ENCODE measurements around the gene TRPM5. TPM values are rescaled to one million over a fixed set of nuclear protein-coding genes. Genes with fewer than 3 reads are reported as not detected.

Gene TRPM5
- total and polyA plus RNA-seq, 4 donors: 0.05 TPM; not detected in 3

DNA sequence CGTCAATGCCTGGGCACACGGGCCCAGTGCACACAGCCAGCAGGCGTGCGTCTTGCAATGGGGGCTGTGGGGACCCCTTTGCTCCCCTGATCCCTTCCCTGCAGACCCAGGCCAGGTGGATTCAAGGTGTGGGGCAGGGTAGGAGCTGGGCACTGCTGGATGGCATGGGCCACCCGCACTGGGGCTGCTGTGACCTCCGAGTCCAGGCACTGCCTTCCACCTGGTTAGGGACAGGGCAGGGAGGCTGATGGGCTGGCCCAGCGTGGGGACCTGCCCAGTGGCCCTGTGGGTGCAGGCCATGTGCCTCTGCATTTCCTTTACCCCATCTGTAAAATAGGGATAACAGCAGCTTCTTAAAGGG, 23.4 kb upstream of the TRPM5 start:
- Histone ChIP-seq H3K27ac (ENCODE audit: low read depth in 1 of 2, low read length in 2 of 2) (no peak overlapping the region), H3K9ac (ENCODE audit: low read depth in 1 of 2, low read length in 2 of 2) (no peak overlapping the region), H3K9me3 (ENCODE audit: control insufficient read depth in 4 of 4, low read length in 3 of 4) (no peaks in the 10 kb centered on the region), H3K27me3 (ENCODE audit: control insufficient read depth in 4 of 4, insufficient read depth in 4 of 4, low read length in 3 of 4) (no peaks in the 10 kb centered on the region), H3K4me1 (ENCODE audit: control insufficient read depth in 4 of 4, insufficient read depth in 4 of 4, low read length in 3 of 4) (no peaks in the 10 kb centered on the region), H3K36me3 (ENCODE audit: control insufficient read depth in 4 of 4, insufficient read depth in 3 of 4, low read depth in 1 of 4, low read length in 3 of 4) (no peaks in the 10 kb centered on the region), H3K4me3 (ENCODE audit: low read depth in 1 of 3, low read length in 3 of 3) (no peak overlapping the region)
- DNase-seq (ENCODE audit: low spot score): no peak
- TF ChIP-seq HNF4A (conservative IDR thresholded peaks at IDR 0.05) (no peak), RAD21 (IDR thresholded peaks at IDR 0.05) (no peak), RXRA (IDR thresholded peaks at IDR 0.05) (no peak), FOXA1 (IDR thresholded peaks at IDR 0.05) (no peak), SP1 (IDR thresholded peaks at IDR 0.05) (no peak), FOXA2 (IDR thresholded peaks at IDR 0.05) (no peak), ZBTB33 (IDR thresholded peaks at IDR 0.05) (no peak), HNF4G (IDR thresholded peaks at IDR 0.05) (no peak), JUND (IDR thresholded peaks at IDR 0.05) (no peak), ATF3 (IDR thresholded peaks at IDR 0.05) (no peak), CTCF (IDR thresholded peaks at IDR 0.05; ENCODE audit: low read depth, low read length, missing input control) (no peak), NR2F2 (IDR thresholded peaks at IDR 0.05) (no peak), GABPA (IDR thresholded peaks at IDR 0.05 in 1 of 2, conservative IDR thresholded peaks at IDR 0.05 in 1 of 2) (no peak), YY1 (IDR thresholded peaks at IDR 0.05) (no peak), TAF1 (conservative IDR thresholded peaks at IDR 0.05) (no peak), MAX (IDR thresholded peaks at IDR 0.05) (no peak)
- WGBS: 89% methylated on average over 7 of the region's 7 CpGs

- Histone ChIP-seq H3K27ac (ENCODE audit: low read depth in 1 of 2, low read length in 2 of 2) (no peak overlapping the region), H3K9me3 (ENCODE audit: control insufficient read depth in 4 of 4, low read length in 3 of 4) (no peaks in the 10 kb centered on the region), H3K4me3 (ENCODE audit: low read depth in 1 of 3, low read length in 3 of 3) (no peak overlapping the region), H3K27me3 (ENCODE audit: control insufficient read depth in 4 of 4, insufficient read depth in 4 of 4, low read length in 3 of 4) (no peaks in the 10 kb centered on the region), H3K36me3 (ENCODE audit: control insufficient read depth in 4 of 4, insufficient read depth in 3 of 4, low read depth in 1 of 4, low read length in 3 of 4) (no peaks in the 10 kb centered on the region), H3K9ac (ENCODE audit: low read depth in 1 of 2, low read length in 2 of 2) (no peak overlapping the region), H3K4me1 (ENCODE audit: control insufficient read depth in 4 of 4, insufficient read depth in 4 of 4, low read length in 3 of 4) (no peaks in the 10 kb centered on the region)
- WGBS: 81% methylated on average over 16 of the region's 16 CpGs
- DNase-seq (ENCODE audit: low spot score): no peak
- TF ChIP-seq EGR1 (IDR thresholded peaks at IDR 0.05; ENCODE audit: low read depth in 2 of 2): no peak
- no peak for TF ChIP-seq RAD21 (IDR thresholded peaks at IDR 0.05)
- no peak for TF ChIP-seq YY1 (IDR thresholded peaks at IDR 0.05)
- TF ChIP-seq GABPA (IDR thresholded peaks at IDR 0.05 in 1 of 2, conservative IDR thresholded peaks at IDR 0.05 in 1 of 2): no peak
- no peak for TF ChIP-seq FOXA1 (IDR thresholded peaks at IDR 0.05)
- no peak for TF ChIP-seq FOXA2 (IDR thresholded peaks at IDR 0.05)
- TF ChIP-seq, protein P1, sequence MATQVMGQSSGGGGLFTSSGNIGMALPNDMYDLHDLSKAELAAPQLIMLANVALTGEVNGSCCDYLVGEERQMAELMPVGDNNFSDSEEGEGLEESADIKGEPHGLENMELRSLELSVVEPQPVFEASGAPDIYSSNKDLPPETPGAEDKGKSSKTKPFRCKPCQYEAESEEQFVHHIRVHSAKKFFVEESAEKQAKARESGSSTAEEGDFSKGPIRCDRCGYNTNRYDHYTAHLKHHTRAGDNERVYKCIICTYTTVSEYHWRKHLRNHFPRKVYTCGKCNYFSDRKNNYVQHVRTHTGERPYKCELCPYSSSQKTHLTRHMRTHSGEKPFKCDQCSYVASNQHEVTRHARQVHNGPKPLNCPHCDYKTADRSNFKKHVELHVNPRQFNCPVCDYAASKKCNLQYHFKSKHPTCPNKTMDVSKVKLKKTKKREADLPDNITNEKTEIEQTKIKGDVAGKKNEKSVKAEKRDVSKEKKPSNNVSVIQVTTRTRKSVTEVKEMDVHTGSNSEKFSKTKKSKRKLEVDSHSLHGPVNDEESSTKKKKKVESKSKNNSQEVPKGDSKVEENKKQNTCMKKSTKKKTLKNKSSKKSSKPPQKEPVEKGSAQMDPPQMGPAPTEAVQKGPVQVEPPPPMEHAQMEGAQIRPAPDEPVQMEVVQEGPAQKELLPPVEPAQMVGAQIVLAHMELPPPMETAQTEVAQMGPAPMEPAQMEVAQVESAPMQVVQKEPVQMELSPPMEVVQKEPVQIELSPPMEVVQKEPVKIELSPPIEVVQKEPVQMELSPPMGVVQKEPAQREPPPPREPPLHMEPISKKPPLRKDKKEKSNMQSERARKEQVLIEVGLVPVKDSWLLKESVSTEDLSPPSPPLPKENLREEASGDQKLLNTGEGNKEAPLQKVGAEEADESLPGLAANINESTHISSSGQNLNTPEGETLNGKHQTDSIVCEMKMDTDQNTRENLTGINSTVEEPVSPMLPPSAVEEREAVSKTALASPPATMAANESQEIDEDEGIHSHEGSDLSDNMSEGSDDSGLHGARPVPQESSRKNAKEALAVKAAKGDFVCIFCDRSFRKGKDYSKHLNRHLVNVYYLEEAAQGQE (IDR thresholded peaks at IDR 0.05): no peak
- TF ChIP-seq TAF1 (conservative IDR thresholded peaks at IDR 0.05): no peak
- no peak for TF ChIP-seq ATF3 (IDR thresholded peaks at IDR 0.05)
- TF ChIP-seq HNF4G (IDR thresholded peaks at IDR 0.05): no peak
- no peak for TF ChIP-seq JUND (IDR thresholded peaks at IDR 0.05)
- no peak for TF ChIP-seq SP1 (IDR thresholded peaks at IDR 0.05)
- TF ChIP-seq RXRA (IDR thresholded peaks at IDR 0.05): no peak
- no peak for TF ChIP-seq MAX (IDR thresholded peaks at IDR 0.05)
- TF ChIP-seq ZBTB33 (IDR thresholded peaks at IDR 0.05): no peak
Observed at GRCh38 chr11:2466869-2467694, 22.8 kb upstream of the TRPM5 start.

Data from liver (tissue), 9 donors.